H9 (cell line): ENCODE measurements around the gene TRIM24. TPM values are rescaled to one million over a fixed set of nuclear protein-coding genes. Genes with fewer than 3 reads are reported as not detected.
A peak's percentile ranks its signal among the peaks of the same experiment; 100 is the strongest.

Source experiments
- DNase-seq: peaks from one replicate; pipeline ENCODE4 v3.0.0-alpha.2; 2017
- H2AFZ ChIP-seq: one replicate; pipeline ENCODE4 v1.6.1; 2013; ENCODE audit warnings: mild to moderate bottlenecking, low read length, control low read depth, moderate library complexity
- H2AK5ac ChIP-seq: 2 replicates; pipeline ENCODE4 v1.6.1; 2013; ENCODE audit warnings: low read length, control low read depth, mixed read lengths; ENCODE audit not compliant: insufficient read length
- H2BK120ac ChIP-seq: one replicate; pipeline ENCODE4 v1.6.1; 2013; ENCODE audit warnings: low read depth, mild to moderate bottlenecking, low read length, control low read depth, inconsistent platforms; ENCODE audit not compliant: poor library complexity, severe bottlenecking
- H2BK12ac ChIP-seq: 2 replicates; pipeline ENCODE4 v1.6.1; 2013; ENCODE audit warnings: low read length, control low read depth, mixed read lengths, low read depth; ENCODE audit not compliant: insufficient read length
- H2BK15ac ChIP-seq: 2 replicates; pipeline ENCODE4 v1.6.1; 2013; ENCODE audit warnings: low read depth, low read length, control low read depth
- H2BK20ac ChIP-seq: one replicate; pipeline ENCODE4 v1.6.1; 2013; ENCODE audit warnings: low read depth, mild to moderate bottlenecking, low read length, control low read depth, inconsistent platforms; ENCODE audit not compliant: poor library complexity, severe bottlenecking
- H2BK5ac ChIP-seq: 2 replicates; pipeline ENCODE4 v1.6.1; 2013; ENCODE audit warnings: low read length, control low read depth, mixed read lengths; ENCODE audit not compliant: insufficient read length
- H3K14ac ChIP-seq: 2 replicates; pipeline ENCODE4 v1.6.1; 2013; ENCODE audit warnings: low read length, control low read depth; ENCODE audit not compliant: insufficient read depth
- H3K18ac ChIP-seq: 2 replicates; pipeline ENCODE4 v1.6.1; 2013; ENCODE audit warnings: low read depth, mild to moderate bottlenecking, mixed read lengths, low read length, control low read depth; ENCODE audit not compliant: insufficient read length
- H3K23ac ChIP-seq: 2 replicates; pipeline ENCODE4 v1.6.1; 2013; ENCODE audit warnings: low read length, control low read depth, mixed read lengths, low read depth; ENCODE audit not compliant: insufficient read length
- H3K23me2 ChIP-seq: 2 replicates; pipeline ENCODE4 v1.6.1; 2013; ENCODE audit warnings: low read depth, mild to moderate bottlenecking, mixed read lengths, low read length, control low read depth; ENCODE audit not compliant: insufficient read length, poor library complexity, severe bottlenecking
- H3K27ac ChIP-seq: 2 replicates; pipeline ENCODE4 v1.5.1; 2013; ENCODE audit warnings: low read length, control low read depth, mixed read lengths, low read depth; ENCODE audit not compliant: insufficient read length
- H3K27me3 ChIP-seq: 2 replicates; pipeline ENCODE4 v1.6.1; 2013; ENCODE audit warnings: low read length, control low read depth, inconsistent platforms; ENCODE audit not compliant: insufficient read depth
- H3K4ac ChIP-seq: 2 replicates; pipeline ENCODE4 v1.6.1; 2013; ENCODE audit warnings: low read depth, mild to moderate bottlenecking, control low read depth, inconsistent platforms, low read length, moderate library complexity
- H3K4me1 ChIP-seq: 2 replicates; pipeline ENCODE4 v1.6.1; 2013; ENCODE audit warnings: low read length, control low read depth, inconsistent platforms; ENCODE audit not compliant: insufficient read depth
- H3K4me2 ChIP-seq: 2 replicates; pipeline ENCODE4 v1.6.1; 2013; ENCODE audit warnings: low read length, control low read depth, mixed read lengths; ENCODE audit not compliant: insufficient read length, insufficient read depth
- H3K56ac ChIP-seq: 2 replicates; pipeline ENCODE4 v1.6.1; 2013; ENCODE audit warnings: low read depth, mild to moderate bottlenecking, mixed read lengths, low read length, control low read depth; ENCODE audit not compliant: insufficient read length
- H3K79me1 ChIP-seq: 2 replicates; pipeline ENCODE4 v1.6.1; 2013; ENCODE audit warnings: low read depth, mild to moderate bottlenecking, moderate library complexity, low read length, control low read depth, inconsistent platforms; ENCODE audit not compliant: insufficient read depth, poor library complexity, severe bottlenecking
- H3K79me2 ChIP-seq: 2 replicates; pipeline ENCODE4 v1.6.1; 2013; ENCODE audit warnings: low read length, control low read depth, inconsistent platforms; ENCODE audit not compliant: insufficient read depth
- H3K9ac ChIP-seq: 2 replicates; pipeline ENCODE4 v1.6.1; 2013; ENCODE audit warnings: low read length, control low read depth, mixed read lengths; ENCODE audit not compliant: insufficient read length; ENCODE audit errors: extremely low read depth
- H3K9me3 ChIP-seq: one replicate; pipeline ENCODE4 v1.6.1; 2013; ENCODE audit warnings: low read depth, low read length, inconsistent platforms; ENCODE audit not compliant: control insufficient read depth
- H3T11ph ChIP-seq: one replicate; pipeline ENCODE4 v1.6.1; 2013; ENCODE audit warnings: mild to moderate bottlenecking, low read length, control low read depth, inconsistent platforms
- H4K20me1 ChIP-seq: one replicate; pipeline ENCODE4 v1.6.1; 2013; ENCODE audit not compliant: control insufficient read depth, insufficient read length, insufficient read depth
- H4K5ac ChIP-seq: 2 replicates; pipeline ENCODE4 v1.6.1; 2013; ENCODE audit warnings: low read depth, mild to moderate bottlenecking, mixed read lengths, low read length, control low read depth; ENCODE audit not compliant: insufficient read length
- H4K8ac ChIP-seq: replicated peaks from 2 replicates; pipeline ENCODE4 v1.6.1; 2013; ENCODE audit warnings: low read length, control low read depth, mixed read lengths, low read depth; ENCODE audit not compliant: insufficient read length
- H4K91ac ChIP-seq: 2 replicates; pipeline ENCODE4 v1.6.1; 2013; ENCODE audit warnings: low read depth, mild to moderate bottlenecking, moderate library complexity, mixed read lengths, low read length, control low read depth; ENCODE audit not compliant: insufficient read length
- H3K27ac Mint-ChIP-seq, 3 experiments: 2 replicates in 2 of 3; 3 replicates in 1 of 3; pipeline ENCODE4 v1.8.0; 2020 to 2021; ENCODE audit warnings: mixed read lengths in 3 of 3, mild to moderate bottlenecking in 1 of 3, moderate library complexity in 1 of 3
- H3K27me3 Mint-ChIP-seq: 2 replicates; pipeline ENCODE4 v1.8.0; 2021; ENCODE audit warnings: low read depth, mild to moderate bottlenecking, moderate library complexity, mixed read lengths
- H3K36me3 Mint-ChIP-seq, 3 experiments: 2 replicates in 2 of 3; 3 replicates in 1 of 3; pipeline ENCODE4 v1.8.0; 2020 to 2021; ENCODE audit warnings: low read depth in 3 of 3, mixed read lengths in 3 of 3; ENCODE audit not compliant: insufficient read depth in 1 of 3
- H3K4me1 Mint-ChIP-seq, 2 experiments: 2 replicates each; pipeline ENCODE4 v1.8.0; 2020; ENCODE audit warnings: mixed read lengths in 2 of 2
- H3K4me3 Mint-ChIP-seq, 2 experiments: 2 replicates in 1 of 2; 3 replicates in 1 of 2; pipeline ENCODE4 v1.8.0; 2020 to 2021; ENCODE audit warnings: mild to moderate bottlenecking in 2 of 2, mixed read lengths in 2 of 2, moderate library complexity in 1 of 2
- H3K9me3 Mint-ChIP-seq, 2 experiments: 2 replicates in 1 of 2; 3 replicates in 1 of 2; pipeline ENCODE4 v1.8.0; 2020; ENCODE audit warnings: mild to moderate bottlenecking in 2 of 2, mixed read lengths in 2 of 2, moderate library complexity in 1 of 2
- WGBS: extraction: QIAGEN DNeasy Blood & Tissue Kit; methylation state at CpG from one replicate; pipeline ENCODE4 v1.1.7; 2013; ENCODE audit warnings: missing lambda C conversion rate, low lambda C conversion rate, mixed read lengths; ENCODE audit not compliant: insufficient read length; ENCODE audit errors: extremely low coverage; 5-methylcytosine and 5-hydroxymethylcytosine counted together
- total RNA-seq: library from RNA; stranded (reverse); gene quantifications from 2 replicates; pipeline ENCODE4 v1.2.1, GENCODE V29; 2021
- TF ChIP-seq, protein P1 (sequence below): fragments of 200-600 bp; sonication (generic); conservative IDR thresholded peaks from 3 replicates; pipeline ENCODE4 v1.8.0; 2021; ENCODE audit warnings: antibody characterized with exemption, mild to moderate bottlenecking

TRIM24 gene
- total RNA-seq, 1 experiment from 2014 or later, result 260 TPM

DNA sequence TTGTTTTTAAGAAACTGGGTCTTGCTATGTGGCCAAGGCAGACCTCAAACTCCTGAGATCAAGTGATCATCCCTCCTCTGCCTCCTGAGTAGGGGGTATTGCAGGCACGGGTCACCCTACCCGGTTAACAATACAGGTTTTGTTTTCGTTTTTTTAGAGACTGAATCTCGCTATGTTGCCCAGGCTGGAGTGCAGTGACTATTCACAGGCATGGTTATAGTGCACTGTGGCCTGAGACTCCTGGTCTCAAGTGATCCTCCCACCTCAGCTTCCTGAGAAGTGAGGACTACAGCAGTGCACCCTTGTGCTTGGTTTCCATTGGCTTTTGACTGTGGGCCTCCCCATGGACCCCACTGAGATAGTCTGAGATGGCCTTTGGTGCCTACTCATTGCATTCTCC, 3.8 kb upstream of the TRIM24 start:
- TF ChIP-seq, protein P1, sequence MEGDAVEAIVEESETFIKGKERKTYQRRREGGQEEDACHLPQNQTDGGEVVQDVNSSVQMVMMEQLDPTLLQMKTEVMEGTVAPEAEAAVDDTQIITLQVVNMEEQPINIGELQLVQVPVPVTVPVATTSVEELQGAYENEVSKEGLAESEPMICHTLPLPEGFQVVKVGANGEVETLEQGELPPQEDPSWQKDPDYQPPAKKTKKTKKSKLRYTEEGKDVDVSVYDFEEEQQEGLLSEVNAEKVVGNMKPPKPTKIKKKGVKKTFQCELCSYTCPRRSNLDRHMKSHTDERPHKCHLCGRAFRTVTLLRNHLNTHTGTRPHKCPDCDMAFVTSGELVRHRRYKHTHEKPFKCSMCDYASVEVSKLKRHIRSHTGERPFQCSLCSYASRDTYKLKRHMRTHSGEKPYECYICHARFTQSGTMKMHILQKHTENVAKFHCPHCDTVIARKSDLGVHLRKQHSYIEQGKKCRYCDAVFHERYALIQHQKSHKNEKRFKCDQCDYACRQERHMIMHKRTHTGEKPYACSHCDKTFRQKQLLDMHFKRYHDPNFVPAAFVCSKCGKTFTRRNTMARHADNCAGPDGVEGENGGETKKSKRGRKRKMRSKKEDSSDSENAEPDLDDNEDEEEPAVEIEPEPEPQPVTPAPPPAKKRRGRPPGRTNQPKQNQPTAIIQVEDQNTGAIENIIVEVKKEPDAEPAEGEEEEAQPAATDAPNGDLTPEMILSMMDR, result no peak
- H3K9ac ChIP-seq, result no peak overlapping the region
- H2AFZ ChIP-seq, result no peak overlapping the region
- Mint-ChIP-seq H3K4me3 (no peak overlapping the region), H3K9me3 (peaks cover 2 to 8% of the 10 kb centered on the region in 2 experiments; a peak in 3 of 5 replicates), H3K27ac (0 out of 7 replicates have a peak overlapping the region, but pooled peaks of 2 of the 3 experiments have one; percentile 50 to 61), H3K36me3 (peaks cover 3% of the 10 kb centered on the region in 3 experiments), H3K27me3 (no peaks in the 10 kb centered on the region), H3K4me1 (peaks cover 29 to 30% of the 10 kb centered on the region in 2 experiments)
- H3K23me2 ChIP-seq, result no peaks in the 10 kb centered on the region
- no peak overlapping the region for H3K4ac ChIP-seq
- peaks cover 2% of the 10 kb centered on the region; the same call in 1 of the 2 replicates for H3K4me1 ChIP-seq
- no peak overlapping the region for H2BK120ac ChIP-seq
- no peaks in the 10 kb centered on the region for H3K9me3 ChIP-seq
- no peak overlapping the region for H3T11ph ChIP-seq
- H4K8ac ChIP-seq, result no peak overlapping the region
- H3K56ac ChIP-seq, result no peak overlapping the region
- no peak overlapping the region for H3K23ac ChIP-seq
- no peak overlapping the region for H4K91ac ChIP-seq
- H3K18ac ChIP-seq, result no peak overlapping the region
- H3K79me2 ChIP-seq, result peaks cover 7% of the 10 kb centered on the region; the same call in 1 of the 2 replicates
- H3K14ac ChIP-seq, result no peak overlapping the region
- H2BK15ac ChIP-seq, result 0 out of 2 replicates have a peak overlapping the region, but pooled peaks have one; percentile 86
- no peak overlapping the region for H3K4me2 ChIP-seq
- H2BK12ac ChIP-seq, result no peak overlapping the region
- no peak overlapping the region for H4K5ac ChIP-seq
- H2AK5ac ChIP-seq, result no peak overlapping the region
- H3K27me3 ChIP-seq, result no peaks in the 10 kb centered on the region
- no peak overlapping the region for H2BK5ac ChIP-seq
- DNase-seq, result no peak
- WGBS, result no CpG with 5 or more reads among the region's 4 CpGs
- no peak overlapping the region for H3K27ac ChIP-seq
- H3K79me1 ChIP-seq, result no peaks in the 10 kb centered on the region
- H4K20me1 ChIP-seq, result no peaks in the 10 kb centered on the region
- no peak overlapping the region for H2BK20ac ChIP-seq
